ENCODE measurements around the gene PGM1. TPM values are rescaled to one million over a fixed set of nuclear protein-coding genes. Genes with fewer than 3 reads are reported as not detected.

The PGM1 gene
- total and polyA plus RNA-seq, 2 of the 13 experiments (the other 11 are each of a cell fraction or from before 2014, with no cell fraction given): 51.6 to 105 TPM

GRCh38 chr1:63645317-63645716 lies 52.1 kb downstream of the PGM1 start (continued):
- TF ChIP-seq PREB (CRISPR knock-in tag; IDR thresholded peaks at IDR 0.05) (no peak), ZFP36 (IDR thresholded peaks at IDR 0.05; ENCODE audit: borderline replicate concordance, low read depth, low read length, partially characterized antibody) (no peak), CHD2 (IDR thresholded peaks at IDR 0.05; ENCODE audit: low read depth, low read length) (no peak), TBX3 (IDR thresholded peaks at IDR 0.05; ENCODE audit: borderline replicate concordance) (no peak), ZNF441 (CRISPR knock-in tag; IDR thresholded peaks at IDR 0.05; ENCODE audit: borderline replicate concordance) (no peak), THAP8 (CRISPR knock-in tag; IDR thresholded peaks at IDR 0.05; ENCODE audit: borderline replicate concordance) (no peak)

- Histone ChIP-seq H3K4me3 (replicated peaks in 1 of 3; ENCODE audit: insufficient read depth in 1 of 3, low read depth in 2 of 3, low read length in 3 of 3) (no peak overlapping the region), H3K9me3 (ENCODE audit: low read length) (no peaks in the 10 kb centered on the region), H3K4me1 (ENCODE audit: insufficient read depth, low read length) (peaks cover 28% of the 10 kb centered on the region), H3K27me3 (ENCODE audit: control insufficient read depth in 1 of 2, insufficient read depth in 2 of 2, low read length in 2 of 2) (no peaks in the 10 kb centered on the region), H3K4me2 (ENCODE audit: low read depth, low read length) (no peak overlapping the region), H3K27ac (ENCODE audit: extremely low read length, insufficient read depth, low read length) (no peak overlapping the region), H3K9ac (ENCODE audit: insufficient read depth, low read depth, low read length) (no peak overlapping the region), H3K79me2 (ENCODE audit: insufficient read depth, low read length) (no peaks in the 10 kb centered on the region), H2AFZ (ENCODE audit: low read length) (no peak overlapping the region), H4K20me1 (ENCODE audit: insufficient read depth, low read length) (no peaks in the 10 kb centered on the region), H3K36me3 (replicated peaks in 1 of 2; ENCODE audit: control insufficient read depth in 1 of 2, insufficient read depth in 2 of 2, low read length in 2 of 2) (peaks cover 16 to 66% of the 10 kb centered on the region in 2 experiments)
- in situ Hi-C loops (cut with HindIII; ENCODE audit: extremely low pct_ligation_motif_present, low pct_unique_long_range_greater_than_20kb): no loop called here
- no peak for DNase-seq (ENCODE audit: low spot score)
- ChIA-PET POLR2A (no interaction called here), CTCF (ENCODE audit: low intra/inter-chr PET ratio, low total read pairs) (no interaction called here)
- no peak for FAIRE-seq
- no peak for ATAC-seq
- BruUV-seq (replicated peaks): no TSS peak
- intact Hi-C loops (cut with micrococcal nuclease; ENCODE audit: unreplicated experiment): no loop called here
- WGBS (ENCODE audit: low lambda C conversion rate): 100% methylated on average over 1 of the region's 1 CpG
- TF ChIP-seq MAFK (conservative IDR thresholded peaks at IDR 0.05 in 1 of 2, IDR thresholded peaks at IDR 0.05 in 1 of 2; ENCODE audit: low read length in 2 of 2) (peak; percentile 45 to 58), MAFF (IDR thresholded peaks at IDR 0.05; ENCODE audit: low read depth, low read length) (peak; percentile 62; the same call in 1 of the 2 replicates), IKZF5 (CRISPR knock-in tag; IDR thresholded peaks at IDR 0.05) (no peak)
Measured at GRCh38 chr1:63648689-63649088, 55.5 kb downstream of the PGM1 start.

Measured in HepG2 (cell line).